Tibial nerve (tissue), 4 donors: ENCODE data around the gene MAPK14.

Experiments used
- CTCF ChIP-seq, 5 experiments: fragments of 200-600 bp in 3 of 5; fragments of 450-650 bp in 2 of 5; sonication (generic) in 3 of 5; IDR thresholded peaks; one replicate each; pipeline ENCODE4 v1.5.1; 2016 to 2019; ENCODE audit warnings: antibody characterized with exemption in 5 of 5, mild to moderate bottlenecking in 3 of 5, moderate library complexity in 2 of 5
- EP300 ChIP-seq, 2 donors: sonication (generic); formaldehyde crosslinking; IDR thresholded peaks; one replicate each; pipeline ENCODE4 v1.6.1; 2017; ENCODE audit warnings: antibody characterized with exemption in 2 of 2, mild to moderate bottlenecking in 1 of 2

- TF ChIP-seq CTCF (IDR thresholded peaks at IDR 0.05) (no peak), EP300 (IDR thresholded peaks at IDR 0.05) (no peak)
Observed at GRCh38 chr6:36042618-36043260, 15.1 kb downstream of the MAPK14 start.
